ENCODE results near the gene MAML3.

DNA sequence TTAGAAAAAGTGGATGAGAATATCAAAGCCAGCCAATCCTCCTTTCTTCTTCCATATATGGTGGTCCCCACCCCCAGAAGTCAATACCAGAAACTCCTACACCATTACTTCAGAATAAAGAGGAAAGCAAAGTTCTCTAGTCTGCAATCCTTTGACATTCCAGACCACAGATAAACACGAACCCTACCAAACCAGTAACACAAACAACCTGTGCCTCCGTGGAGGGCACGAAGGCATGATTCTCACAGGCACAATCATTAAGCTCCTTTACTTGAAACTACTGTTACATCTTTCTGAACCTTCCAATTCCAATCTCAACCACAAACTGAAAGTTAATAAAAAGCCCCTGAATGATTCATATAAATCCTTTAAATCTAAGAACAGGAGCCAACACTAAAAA, 16.3 kb downstream of the MAML3 start:
- TF ChIP-seq CTCF (IDR thresholded peaks at IDR 0.05), result no peak
- no peak for TF ChIP-seq POLR2A (IDR thresholded peaks at IDR 0.05)
- no peak for TF ChIP-seq EP300 (IDR thresholded peaks at IDR 0.05; ENCODE audit: low read depth)
- TF ChIP-seq POLR2AphosphoS5 (IDR thresholded peaks at IDR 0.05), result no peak

Data from transverse colon (tissue), 4 donors.